AG09319 (cell line): Measurements from ENCODE around the gene MEPE.

Experiments
- DNase-seq: peaks from one replicate; pipeline ENCODE4 v3.0.0-alpha.2; 2010; ENCODE audit warnings: low read depth; ENCODE audit errors: extremely low read depth
- CTCF ChIP-seq: IDR thresholded peaks from 2 replicates; pipeline ENCODE4 v1.5.1; 2011; ENCODE audit warnings: low read depth, mild to moderate bottlenecking, inconsistent platforms, low read length, moderate library complexity

Gene MEPE

GRCh38 chr4:87862236-87862635 is 29.5 kb downstream of the MEPE start:
- TF ChIP-seq CTCF = no peak
- no peak for DNase-seq

DNA sequence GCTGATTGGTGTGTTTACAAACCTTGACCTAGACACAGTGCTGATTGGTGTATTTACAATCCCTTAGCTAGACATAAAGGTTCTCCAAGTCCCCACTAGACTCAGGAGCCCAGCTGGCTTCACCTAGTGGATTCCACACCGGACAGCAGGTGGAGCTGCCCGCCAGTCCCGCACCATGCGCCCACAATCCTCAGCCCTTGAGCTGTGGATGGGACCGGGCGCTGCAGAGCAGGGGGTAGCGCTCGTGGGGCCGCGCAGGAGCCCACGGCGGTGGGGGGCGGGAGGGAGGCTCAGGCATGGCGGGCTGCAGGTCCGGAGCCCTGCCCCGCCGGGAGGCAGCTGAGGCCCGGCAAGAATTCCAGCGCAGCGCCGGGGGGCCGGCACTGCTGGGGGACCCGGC is 30.7 kb downstream of the MEPE start:
- no peak for DNase-seq
- TF ChIP-seq CTCF = no peak

GRCh38 chr4:87864321-87864720 is 31.6 kb downstream of the MEPE start:
- TF ChIP-seq CTCF = no peak
- DNase-seq = no peak

DNA sequence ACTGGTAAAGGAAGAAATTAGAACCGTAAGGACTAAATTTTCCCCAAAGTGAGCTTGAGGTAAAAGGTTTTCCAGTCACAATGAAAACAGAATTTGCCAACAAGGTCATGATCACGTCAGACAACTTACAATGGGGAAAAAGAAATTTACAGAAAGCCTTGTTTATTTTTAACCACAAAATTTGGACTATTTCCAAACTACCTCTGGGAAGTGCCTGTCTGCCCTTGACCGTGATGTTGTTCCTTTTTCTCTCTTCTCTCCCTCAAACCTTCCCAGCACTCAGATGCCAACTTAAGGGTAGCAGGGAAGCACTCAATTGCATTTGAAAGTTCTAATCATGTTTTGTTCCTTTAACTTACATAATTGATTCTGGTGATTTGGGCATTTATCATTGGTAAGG is 32.5 kb downstream of the MEPE start:
- no peak for TF ChIP-seq CTCF
- DNase-seq = no peak

DNA sequence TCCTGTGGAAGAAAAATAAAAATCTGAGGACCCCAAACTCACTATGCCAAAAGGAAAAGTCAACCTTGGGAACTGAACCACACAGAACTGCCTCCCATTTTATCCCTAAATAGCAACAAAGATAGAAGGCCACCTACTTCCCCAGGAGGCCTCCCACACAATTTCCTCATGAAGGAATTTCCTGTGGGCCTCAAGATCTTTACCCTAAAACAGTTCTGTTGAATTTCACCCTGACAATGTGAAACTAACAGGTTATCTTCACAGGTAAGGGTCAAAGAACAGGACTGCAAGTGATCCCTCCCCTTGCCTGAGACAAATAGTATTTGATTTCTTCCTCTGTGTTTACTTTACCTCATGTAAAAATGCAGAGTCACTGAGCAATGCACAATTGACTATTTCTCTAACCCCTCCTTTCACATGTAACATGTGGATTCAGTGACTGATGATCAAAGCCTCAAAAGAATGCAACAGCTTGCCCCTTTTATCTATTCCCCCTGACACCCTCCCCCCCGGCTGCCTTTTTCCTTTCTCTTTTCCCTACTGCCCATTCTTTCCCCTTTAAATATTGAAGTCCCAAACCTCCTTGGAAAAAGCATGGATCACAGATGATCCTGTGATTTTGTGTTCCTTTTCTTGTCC is 33.3 kb downstream of the MEPE start:
- no peak for TF ChIP-seq CTCF
- no peak for DNase-seq

GRCh38 chr4:87868522-87868921 is 35.8 kb downstream of the MEPE start:
- no peak for DNase-seq
- no peak for TF ChIP-seq CTCF

DNA sequence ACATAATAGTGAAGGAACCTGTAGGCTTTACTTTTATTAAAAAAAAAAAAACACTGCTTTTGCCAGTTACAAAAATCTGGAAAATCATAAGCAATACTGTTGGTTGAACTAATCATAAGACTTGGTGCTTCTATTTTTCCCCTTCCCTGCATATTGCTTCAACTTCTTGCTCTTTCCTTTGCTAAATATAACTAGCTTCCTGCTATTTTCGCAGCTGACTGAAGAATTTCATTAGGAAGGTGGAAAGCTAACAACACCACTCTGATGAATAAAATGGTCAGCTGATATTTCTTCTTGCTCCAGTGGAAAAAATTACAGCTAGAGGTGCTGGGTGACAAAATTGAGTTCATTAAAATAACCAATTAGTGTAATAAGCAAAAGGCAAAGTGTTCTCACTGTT is 39.3 kb downstream of the MEPE start:
- no peak for TF ChIP-seq CTCF
- DNase-seq = no peak
